Nucleus accumbens (tissue), 56 donors: ENCODE measurements around the gene PACRG.

ENCODE experiments used
- DNase-seq, 56 donors: peaks; one replicate each; lab custom pipeline; 2025; lab: John Stamatoyannopoulos, UW

The PACRG gene

GRCh38 chr6:162773996-162774395, 46.2 kb downstream of the PACRG start:
- no peak for DNase-seq

- no peak for DNase-seq
Observed at GRCh38 chr6:162777091-162777490, 49.3 kb downstream of the PACRG start.

GRCh38 chr6:162778603-162779002, 50.8 kb downstream of the PACRG start:
- no peak for DNase-seq

GRCh38 chr6:162785632-162786242, 58.0 kb downstream of the PACRG start:
- no peak for DNase-seq

- DNase-seq: no peak
Observed at GRCh38 chr6:162798546-162799266, 70.9 kb downstream of the PACRG start.

- no peak for DNase-seq
Observed at GRCh38 chr6:162814426-162814973, 86.7 kb downstream of the PACRG start.

GRCh38 chr6:162817196-162817595, 89.4 kb downstream of the PACRG start:
- no peak for DNase-seq

GRCh38 chr6:162819284-162819683, 91.5 kb downstream of the PACRG start:
- no peak for DNase-seq

- no peak for DNase-seq
Observed at GRCh38 chr6:162821102-162821501, 93.3 kb downstream of the PACRG start.

GRCh38 chr6:162825597-162825996, 97.8 kb downstream of the PACRG start:
- no peak for DNase-seq

- DNase-seq: no peak
Observed at GRCh38 chr6:162829013-162829742, 101.4 kb downstream of the PACRG start.

- no peak for DNase-seq
Observed at GRCh38 chr6:162833776-162834175, 106.0 kb downstream of the PACRG start.

- DNase-seq: no peak
Observed at GRCh38 chr6:162845972-162846371, 118.2 kb downstream of the PACRG start.

- no peak for DNase-seq
Observed at GRCh38 chr6:162846723-162847122, 118.9 kb downstream of the PACRG start.

- peak in 28 of 56 donors; percentile 21 to 62 (median 41) for DNase-seq
Observed at GRCh38 chr6:162849269-162849668, 121.5 kb downstream of the PACRG start.

- no peak for DNase-seq
Observed at GRCh38 chr6:162852192-162852591, 124.4 kb downstream of the PACRG start.

GRCh38 chr6:162852840-162853577, 125.2 kb downstream of the PACRG start:
- peak in 2 of 56 donors; percentile 14 to 41 for DNase-seq

- DNase-seq: no peak
Observed at GRCh38 chr6:162854228-162854627, 126.5 kb downstream of the PACRG start.

- peak in 19 of 56 donors; percentile 9 to 60 (median 38) for DNase-seq
Observed at GRCh38 chr6:162854734-162855191, 127.0 kb downstream of the PACRG start.

- DNase-seq: peak in 53 of 56 donors; percentile 24 to 94 (median 77)
Observed at GRCh38 chr6:162856885-162857284, 129.1 kb downstream of the PACRG start.
